A549 (cell line): ENCODE results near the gene ANKRD10.

ENCODE experiments used
- CBX2 ChIP-seq: fragments of 200-600 bp; sonication (generic); IDR thresholded peaks from 2 replicates; pipeline ENCODE4 v1.6.1; 2016; ENCODE audit warnings: low read depth, mild to moderate bottlenecking, borderline replicate concordance
- CTCF ChIP-seq: fragments of >200 bp; sonication (Bioruptor Twin); formaldehyde crosslinking; IDR thresholded peaks from 3 replicates; pipeline ENCODE4 v1.5.1; 2016
- E2F6 ChIP-seq: IDR thresholded peaks from 2 replicates; pipeline ENCODE4 v1.6.1; 2012; ENCODE audit warnings: low read depth, borderline replicate concordance
- EHMT2 ChIP-seq: fragments of 200-600 bp; sonication (generic); IDR thresholded peaks from 2 replicates; pipeline ENCODE4 v1.6.1; 2016; ENCODE audit warnings: antibody characterized with exemption, low read depth, mild to moderate bottlenecking, moderate library complexity
- HOXA7 ChIP-seq: fragments of 250-450 bp; sonication (Bioruptor Pico); IDR thresholded peaks from 2 replicates; pipeline ENCODE4 v1.5.0; 2020; ENCODE audit warnings: mild to moderate bottlenecking, moderate library complexity
- NR3C1 ChIP-seq: fragments of >200 bp; sonication (Bioruptor Twin); formaldehyde crosslinking; IDR thresholded peaks from 3 replicates; pipeline ENCODE4 v1.6.1; 2017
- POLR2A ChIP-seq: IDR thresholded peaks from 2 replicates; pipeline ENCODE4 v1.6.1; 2012; ENCODE audit warnings: mild to moderate bottlenecking, low read length
- RFX5 ChIP-seq: fragments of 450-650 bp; IDR thresholded peaks from 2 replicates; pipeline ENCODE4 v1.7.1; 2014; ENCODE audit warnings: antibody characterized with exemption, mild to moderate bottlenecking, moderate library complexity
- RNF2 ChIP-seq: fragments of 200-600 bp; sonication (generic); IDR thresholded peaks from 2 replicates; pipeline ENCODE4 v1.6.1; 2016; ENCODE audit warnings: low read depth, mild to moderate bottlenecking, antibody characterized with exemption, moderate library complexity, borderline replicate concordance
- SMC3 ChIP-seq: fragments of >200 bp; sonication (Bioruptor Twin); formaldehyde crosslinking; IDR thresholded peaks from 3 replicates; pipeline ENCODE4 v1.6.1; 2018; ENCODE audit warnings: inconsistent platforms
- ZC3H11A ChIP-seq: fragments of 450-650 bp; IDR thresholded peaks from 2 replicates; pipeline ENCODE4 v1.6.1; 2014; ENCODE audit warnings: antibody characterized with exemption, mild to moderate bottlenecking
- TF ChIP-seq, protein P1 (sequence below): fragments of 200-600 bp; sonication (generic); IDR thresholded peaks from 2 replicates; pipeline ENCODE4 v1.6.1; 2016; ENCODE audit warnings: antibody characterized with exemption, mild to moderate bottlenecking, moderate library complexity

GRCh38 chr13:110883542-110883941, 31.3 kb downstream of the ANKRD10 start:
- TF ChIP-seq POLR2A (no peak), CTCF (no peak), ZC3H11A (no peak), CBX2 (no peak), SMC3 (no peak), NR3C1 (no peak), RNF2 (no peak), E2F6 (no peak), HOXA7 (CRISPR knock-in tag) (no peak), RFX5 (no peak), EHMT2 (no peak)
- TF ChIP-seq, protein P1, sequence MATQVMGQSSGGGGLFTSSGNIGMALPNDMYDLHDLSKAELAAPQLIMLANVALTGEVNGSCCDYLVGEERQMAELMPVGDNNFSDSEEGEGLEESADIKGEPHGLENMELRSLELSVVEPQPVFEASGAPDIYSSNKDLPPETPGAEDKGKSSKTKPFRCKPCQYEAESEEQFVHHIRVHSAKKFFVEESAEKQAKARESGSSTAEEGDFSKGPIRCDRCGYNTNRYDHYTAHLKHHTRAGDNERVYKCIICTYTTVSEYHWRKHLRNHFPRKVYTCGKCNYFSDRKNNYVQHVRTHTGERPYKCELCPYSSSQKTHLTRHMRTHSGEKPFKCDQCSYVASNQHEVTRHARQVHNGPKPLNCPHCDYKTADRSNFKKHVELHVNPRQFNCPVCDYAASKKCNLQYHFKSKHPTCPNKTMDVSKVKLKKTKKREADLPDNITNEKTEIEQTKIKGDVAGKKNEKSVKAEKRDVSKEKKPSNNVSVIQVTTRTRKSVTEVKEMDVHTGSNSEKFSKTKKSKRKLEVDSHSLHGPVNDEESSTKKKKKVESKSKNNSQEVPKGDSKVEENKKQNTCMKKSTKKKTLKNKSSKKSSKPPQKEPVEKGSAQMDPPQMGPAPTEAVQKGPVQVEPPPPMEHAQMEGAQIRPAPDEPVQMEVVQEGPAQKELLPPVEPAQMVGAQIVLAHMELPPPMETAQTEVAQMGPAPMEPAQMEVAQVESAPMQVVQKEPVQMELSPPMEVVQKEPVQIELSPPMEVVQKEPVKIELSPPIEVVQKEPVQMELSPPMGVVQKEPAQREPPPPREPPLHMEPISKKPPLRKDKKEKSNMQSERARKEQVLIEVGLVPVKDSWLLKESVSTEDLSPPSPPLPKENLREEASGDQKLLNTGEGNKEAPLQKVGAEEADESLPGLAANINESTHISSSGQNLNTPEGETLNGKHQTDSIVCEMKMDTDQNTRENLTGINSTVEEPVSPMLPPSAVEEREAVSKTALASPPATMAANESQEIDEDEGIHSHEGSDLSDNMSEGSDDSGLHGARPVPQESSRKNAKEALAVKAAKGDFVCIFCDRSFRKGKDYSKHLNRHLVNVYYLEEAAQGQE = no peak
